Measurements from ENCODE around the gene KCNG2.

GRCh38 chr18:79931475-79931874 is 133.7 kb downstream of the KCNG2 start:
- TF ChIP-seq POLR2A (IDR thresholded peaks at IDR 0.05; ENCODE audit: control extremely low read depth in 1 of 2, low read depth in 2 of 2, low read length in 2 of 2) (no peak), SP1 (IDR thresholded peaks at IDR 0.05; ENCODE audit: low read depth, low read length) (no peak), CHD2 (IDR thresholded peaks at IDR 0.05; ENCODE audit: low read length) (no peak), CHD1 (IDR thresholded peaks at IDR 0.05; ENCODE audit: low read depth, low read length) (no peak), YY1 (IDR thresholded peaks at IDR 0.05; ENCODE audit: low read depth, low read length) (no peak), GABPA (IDR thresholded peaks at IDR 0.05; ENCODE audit: borderline replicate concordance, insufficient read depth, low read length) (no peak)
- TF ChIP-seq, protein P1, sequence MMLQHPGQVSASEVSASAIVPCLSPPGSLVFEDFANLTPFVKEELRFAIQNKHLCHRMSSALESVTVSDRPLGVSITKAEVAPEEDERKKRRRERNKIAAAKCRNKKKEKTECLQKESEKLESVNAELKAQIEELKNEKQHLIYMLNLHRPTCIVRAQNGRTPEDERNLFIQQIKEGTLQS (IDR thresholded peaks at IDR 0.05; ENCODE audit: insufficient read depth, low read depth, low read length): no peak

All from H1 (cell line).